ENCODE measurements around the gene B4GALNT3. TPM values are rescaled to one million over a fixed set of nuclear protein-coding genes. Genes with fewer than 3 reads are reported as not detected.

The B4GALNT3 gene
- total and polyA plus RNA-seq, 9 donors, result 0.58 to 4.2 (median 1.7) TPM

GRCh38 chr12:464484-465267 is 4.9 kb downstream of the B4GALNT3 start:
- H3K9me3 ChIP-seq, result no peaks in the 10 kb centered on the region
- no peak overlapping the region for H3K27ac ChIP-seq
- H3K36me3 ChIP-seq, result no peaks in the 10 kb centered on the region
- intact Hi-C loops (cut with DNase I), result no loop called here
- no peaks in the 10 kb centered on the region for H3K4me1 ChIP-seq (ENCODE audit: insufficient read depth)
- TF ChIP-seq POLR2A (IDR thresholded peaks at IDR 0.05) (no peak), EP300 (IDR thresholded peaks at IDR 0.05) (no peak)
- no peaks in the 10 kb centered on the region for H3K27me3 ChIP-seq
- DNase-seq, result no peak
- H3K4me3 ChIP-seq, result no peak overlapping the region
- WGBS, 3 donors, result 62 to 73% (median 64%) methylated on average over 16 of the region's 16 CpGs

DNA sequence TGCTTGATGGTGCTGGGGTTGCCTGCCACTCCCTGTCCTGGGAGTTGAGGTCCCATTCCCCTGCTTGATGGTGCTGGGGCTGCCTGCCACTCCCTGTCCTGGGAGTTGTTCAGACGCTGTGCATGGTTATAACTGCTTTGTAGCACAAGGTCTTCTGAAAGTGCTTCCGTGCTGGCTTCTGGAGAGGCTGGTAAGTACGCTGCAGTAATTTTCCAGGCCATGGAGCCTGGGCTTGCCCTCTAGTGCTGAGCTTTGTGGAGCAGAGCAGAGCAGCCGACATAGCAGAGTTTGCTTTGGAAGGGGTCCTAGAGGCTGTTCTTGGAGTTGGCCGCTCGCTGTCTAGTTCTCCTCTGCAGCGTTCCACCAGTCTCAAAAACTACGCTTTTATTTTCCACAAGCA is 6.3 kb downstream of the B4GALNT3 start:
- no peak overlapping the region for H3K27ac ChIP-seq
- no peaks in the 10 kb centered on the region for H3K27me3 ChIP-seq
- H3K9me3 ChIP-seq, result no peaks in the 10 kb centered on the region
- DNase-seq, result no peak
- 86 to 89% (median 86%) methylated on average over 8 of the region's 8 CpGs for WGBS, 3 donors
- H3K4me3 ChIP-seq, result no peak overlapping the region
- no peaks in the 10 kb centered on the region for H3K36me3 ChIP-seq
- intact Hi-C loops (cut with DNase I), result no loop called here
- H3K4me1 ChIP-seq (ENCODE audit: insufficient read depth), result no peaks in the 10 kb centered on the region
- no peak for TF ChIP-seq EP300 (IDR thresholded peaks at IDR 0.05)
- no peak for TF ChIP-seq POLR2A (IDR thresholded peaks at IDR 0.05)
- TF ChIP-seq, protein P1, sequence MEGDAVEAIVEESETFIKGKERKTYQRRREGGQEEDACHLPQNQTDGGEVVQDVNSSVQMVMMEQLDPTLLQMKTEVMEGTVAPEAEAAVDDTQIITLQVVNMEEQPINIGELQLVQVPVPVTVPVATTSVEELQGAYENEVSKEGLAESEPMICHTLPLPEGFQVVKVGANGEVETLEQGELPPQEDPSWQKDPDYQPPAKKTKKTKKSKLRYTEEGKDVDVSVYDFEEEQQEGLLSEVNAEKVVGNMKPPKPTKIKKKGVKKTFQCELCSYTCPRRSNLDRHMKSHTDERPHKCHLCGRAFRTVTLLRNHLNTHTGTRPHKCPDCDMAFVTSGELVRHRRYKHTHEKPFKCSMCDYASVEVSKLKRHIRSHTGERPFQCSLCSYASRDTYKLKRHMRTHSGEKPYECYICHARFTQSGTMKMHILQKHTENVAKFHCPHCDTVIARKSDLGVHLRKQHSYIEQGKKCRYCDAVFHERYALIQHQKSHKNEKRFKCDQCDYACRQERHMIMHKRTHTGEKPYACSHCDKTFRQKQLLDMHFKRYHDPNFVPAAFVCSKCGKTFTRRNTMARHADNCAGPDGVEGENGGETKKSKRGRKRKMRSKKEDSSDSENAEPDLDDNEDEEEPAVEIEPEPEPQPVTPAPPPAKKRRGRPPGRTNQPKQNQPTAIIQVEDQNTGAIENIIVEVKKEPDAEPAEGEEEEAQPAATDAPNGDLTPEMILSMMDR (IDR thresholded peaks at IDR 0.05), result no peak

- Histone ChIP-seq H3K36me3 (no peaks in the 10 kb centered on the region), H3K4me3 (no peak overlapping the region), H3K27me3 (no peaks in the 10 kb centered on the region), H3K27ac (no peak overlapping the region), H3K9me3 (no peaks in the 10 kb centered on the region), H3K4me1 (ENCODE audit: insufficient read depth) (no peaks in the 10 kb centered on the region)
- DNase-seq, result no peak
- 85 to 89% (median 88%) methylated on average over 5 of the region's 5 CpGs for WGBS, 3 donors
- TF ChIP-seq POLR2A (IDR thresholded peaks at IDR 0.05), result no peak
- TF ChIP-seq, protein P1 (IDR thresholded peaks at IDR 0.05), result no peak
- no peak for TF ChIP-seq EP300 (IDR thresholded peaks at IDR 0.05)
- intact Hi-C loops (cut with DNase I), result no loop called here
Measured at GRCh38 chr12:466762-467161, 7.0 kb downstream of the B4GALNT3 start.

DNA sequence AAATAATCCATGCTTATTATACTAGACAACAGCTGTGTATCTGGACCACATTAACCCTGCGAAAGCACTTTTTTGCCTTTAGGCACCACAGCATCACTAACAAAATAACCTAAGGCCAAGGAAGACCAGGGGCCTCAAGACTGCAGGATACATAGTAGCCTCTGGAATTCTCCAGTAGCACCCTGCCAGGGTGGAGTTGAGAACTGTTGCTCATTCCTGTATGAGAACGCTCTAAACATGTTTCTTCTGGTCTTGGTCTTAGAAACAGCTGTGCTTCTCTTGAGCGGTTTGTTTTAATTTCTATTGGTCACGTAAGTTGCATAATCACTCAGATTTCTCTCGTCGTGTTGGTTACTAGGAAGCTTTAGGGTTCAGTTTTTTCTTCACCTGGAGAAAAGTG is 7.9 kb downstream of the B4GALNT3 start:
- no peak overlapping the region for H3K27ac ChIP-seq
- TF ChIP-seq EP300 (IDR thresholded peaks at IDR 0.05) (no peak), POLR2A (IDR thresholded peaks at IDR 0.05) (no peak)
- TF ChIP-seq, protein P1 (IDR thresholded peaks at IDR 0.05), result no peak
- intact Hi-C loops (cut with DNase I), result no loop called here
- H3K27me3 ChIP-seq, result no peaks in the 10 kb centered on the region
- no peaks in the 10 kb centered on the region for H3K9me3 ChIP-seq
- no peak overlapping the region for H3K4me3 ChIP-seq
- WGBS, 3 donors, result 79 to 91% (median 90%) methylated on average over 6 of the region's 6 CpGs
- H3K4me1 ChIP-seq (ENCODE audit: insufficient read depth), result no peaks in the 10 kb centered on the region
- H3K36me3 ChIP-seq, result no peaks in the 10 kb centered on the region
- no peak for DNase-seq

GRCh38 chr12:468671-469389 is 9.1 kb downstream of the B4GALNT3 start:
- Histone ChIP-seq H3K27me3 (no peaks in the 10 kb centered on the region), H3K4me3 (no peak overlapping the region), H3K9me3 (no peaks in the 10 kb centered on the region), H3K36me3 (no peaks in the 10 kb centered on the region), H3K27ac (no peak overlapping the region), H3K4me1 (ENCODE audit: insufficient read depth) (no peaks in the 10 kb centered on the region)
- DNase-seq, result no peak
- 61 to 68% (median 62%) methylated on average over 10 of the region's 10 CpGs for WGBS, 3 donors
- intact Hi-C loops (cut with DNase I), result no loop called here
- TF ChIP-seq EP300 (IDR thresholded peaks at IDR 0.05) (no peak), POLR2A (IDR thresholded peaks at IDR 0.05) (no peak)
- TF ChIP-seq, protein P1 (IDR thresholded peaks at IDR 0.05), result no peak

Measured in ovary (tissue), 9 donors.